Measurements from ENCODE around the gene PRKCB.

DNA sequence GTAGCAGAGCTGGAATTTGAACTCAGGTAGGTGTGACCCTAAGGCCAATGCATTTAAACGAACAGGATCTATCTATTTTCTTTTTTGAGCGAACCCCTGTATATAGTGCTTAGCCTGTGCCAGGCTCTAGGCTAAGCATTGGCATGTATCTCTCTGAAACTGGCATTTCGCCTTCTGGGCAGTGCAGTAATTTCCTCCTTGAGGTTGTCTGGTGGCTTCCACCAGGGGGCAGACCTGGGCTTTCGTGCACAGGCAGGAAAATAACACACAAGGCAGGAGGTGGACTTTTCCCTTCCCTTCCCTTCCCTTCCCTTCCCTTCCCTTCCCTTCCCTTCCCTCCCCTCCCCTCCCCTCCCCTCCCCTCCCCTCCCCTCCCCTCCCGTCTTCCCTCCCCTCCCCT, 34.4 kb upstream of the PRKCB start:
- TF ChIP-seq JUNB (IDR thresholded peaks at IDR 0.05; ENCODE audit: unreplicated experiment) (no peak), POLR2AphosphoS5 (IDR thresholded peaks at IDR 0.05; ENCODE audit: low read depth) (no peak), EZH2 (IDR thresholded peaks at IDR 0.05; ENCODE audit: low read depth, unreplicated experiment) (no peak), NANOG (IDR thresholded peaks at IDR 0.05; ENCODE audit: borderline replicate concordance) (no peak), EZH2phosphoT487 (IDR thresholded peaks at IDR 0.05; ENCODE audit: unreplicated experiment) (no peak), CREB1 (CRISPR knock-in tag; IDR thresholded peaks at IDR 0.05; ENCODE audit: low read depth) (no peak)
- TF ChIP-seq, protein P1, sequence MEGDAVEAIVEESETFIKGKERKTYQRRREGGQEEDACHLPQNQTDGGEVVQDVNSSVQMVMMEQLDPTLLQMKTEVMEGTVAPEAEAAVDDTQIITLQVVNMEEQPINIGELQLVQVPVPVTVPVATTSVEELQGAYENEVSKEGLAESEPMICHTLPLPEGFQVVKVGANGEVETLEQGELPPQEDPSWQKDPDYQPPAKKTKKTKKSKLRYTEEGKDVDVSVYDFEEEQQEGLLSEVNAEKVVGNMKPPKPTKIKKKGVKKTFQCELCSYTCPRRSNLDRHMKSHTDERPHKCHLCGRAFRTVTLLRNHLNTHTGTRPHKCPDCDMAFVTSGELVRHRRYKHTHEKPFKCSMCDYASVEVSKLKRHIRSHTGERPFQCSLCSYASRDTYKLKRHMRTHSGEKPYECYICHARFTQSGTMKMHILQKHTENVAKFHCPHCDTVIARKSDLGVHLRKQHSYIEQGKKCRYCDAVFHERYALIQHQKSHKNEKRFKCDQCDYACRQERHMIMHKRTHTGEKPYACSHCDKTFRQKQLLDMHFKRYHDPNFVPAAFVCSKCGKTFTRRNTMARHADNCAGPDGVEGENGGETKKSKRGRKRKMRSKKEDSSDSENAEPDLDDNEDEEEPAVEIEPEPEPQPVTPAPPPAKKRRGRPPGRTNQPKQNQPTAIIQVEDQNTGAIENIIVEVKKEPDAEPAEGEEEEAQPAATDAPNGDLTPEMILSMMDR (conservative IDR thresholded peaks at IDR 0.05; ENCODE audit: low read depth in 2 of 2) = peak; percentile 69 to 88
- TF ChIP-seq, protein P2, sequence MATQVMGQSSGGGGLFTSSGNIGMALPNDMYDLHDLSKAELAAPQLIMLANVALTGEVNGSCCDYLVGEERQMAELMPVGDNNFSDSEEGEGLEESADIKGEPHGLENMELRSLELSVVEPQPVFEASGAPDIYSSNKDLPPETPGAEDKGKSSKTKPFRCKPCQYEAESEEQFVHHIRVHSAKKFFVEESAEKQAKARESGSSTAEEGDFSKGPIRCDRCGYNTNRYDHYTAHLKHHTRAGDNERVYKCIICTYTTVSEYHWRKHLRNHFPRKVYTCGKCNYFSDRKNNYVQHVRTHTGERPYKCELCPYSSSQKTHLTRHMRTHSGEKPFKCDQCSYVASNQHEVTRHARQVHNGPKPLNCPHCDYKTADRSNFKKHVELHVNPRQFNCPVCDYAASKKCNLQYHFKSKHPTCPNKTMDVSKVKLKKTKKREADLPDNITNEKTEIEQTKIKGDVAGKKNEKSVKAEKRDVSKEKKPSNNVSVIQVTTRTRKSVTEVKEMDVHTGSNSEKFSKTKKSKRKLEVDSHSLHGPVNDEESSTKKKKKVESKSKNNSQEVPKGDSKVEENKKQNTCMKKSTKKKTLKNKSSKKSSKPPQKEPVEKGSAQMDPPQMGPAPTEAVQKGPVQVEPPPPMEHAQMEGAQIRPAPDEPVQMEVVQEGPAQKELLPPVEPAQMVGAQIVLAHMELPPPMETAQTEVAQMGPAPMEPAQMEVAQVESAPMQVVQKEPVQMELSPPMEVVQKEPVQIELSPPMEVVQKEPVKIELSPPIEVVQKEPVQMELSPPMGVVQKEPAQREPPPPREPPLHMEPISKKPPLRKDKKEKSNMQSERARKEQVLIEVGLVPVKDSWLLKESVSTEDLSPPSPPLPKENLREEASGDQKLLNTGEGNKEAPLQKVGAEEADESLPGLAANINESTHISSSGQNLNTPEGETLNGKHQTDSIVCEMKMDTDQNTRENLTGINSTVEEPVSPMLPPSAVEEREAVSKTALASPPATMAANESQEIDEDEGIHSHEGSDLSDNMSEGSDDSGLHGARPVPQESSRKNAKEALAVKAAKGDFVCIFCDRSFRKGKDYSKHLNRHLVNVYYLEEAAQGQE (IDR thresholded peaks at IDR 0.05; ENCODE audit: unreplicated experiment) = no peak
